Daoy (cell line): Measurements from ENCODE around the gene BCO1. TPM values are rescaled to one million over a fixed set of nuclear protein-coding genes. Genes with fewer than 3 reads are reported as not detected.

Experiments
- DNase-seq: peaks from one replicate; pipeline ENCODE4 v3.0.0-alpha.2; 2015; ENCODE audit warnings: low read depth
- total RNA-seq: library from RNA; depleted of rRNA; stranded (reverse); fragments of >200 nt; shearing (Covaris generic); gene quantifications from 2 replicates; pipeline ENCODE4 v1.2.3, GENCODE V29; 2014

The BCO1 gene
- total RNA-seq, 1 experiment from 2014 or later, result not detected

DNA sequence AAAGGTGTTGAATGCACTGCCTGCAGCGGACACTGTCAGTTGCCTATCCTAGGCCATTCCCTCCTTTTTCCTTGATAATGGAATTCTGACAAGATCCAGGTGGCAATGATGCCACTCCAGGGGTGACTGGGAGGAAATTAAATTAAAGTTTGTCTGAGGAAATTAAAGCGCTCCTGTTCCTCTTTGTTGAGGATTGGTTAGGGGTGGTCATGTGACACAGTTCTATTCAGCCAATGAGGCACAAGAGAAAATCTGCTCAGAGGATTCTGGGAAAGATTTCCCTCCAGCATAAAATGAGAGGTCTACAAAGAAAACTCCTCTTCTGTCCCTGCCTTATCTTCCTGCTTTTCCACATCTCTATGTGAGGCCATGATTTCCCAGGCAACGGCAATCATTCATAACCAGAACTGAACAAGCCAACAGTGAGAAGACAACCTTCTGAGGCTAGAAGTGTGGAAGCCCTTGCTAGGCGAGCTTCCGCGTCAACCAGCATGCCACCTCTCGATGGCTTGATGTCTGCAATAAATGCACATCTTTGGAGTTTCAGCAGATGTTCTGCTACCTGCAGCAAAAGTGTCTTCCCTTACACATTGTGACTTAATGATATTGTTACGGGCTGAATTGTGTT is 5.6 kb upstream of the BCO1 start:
- no peak for DNase-seq

DNA sequence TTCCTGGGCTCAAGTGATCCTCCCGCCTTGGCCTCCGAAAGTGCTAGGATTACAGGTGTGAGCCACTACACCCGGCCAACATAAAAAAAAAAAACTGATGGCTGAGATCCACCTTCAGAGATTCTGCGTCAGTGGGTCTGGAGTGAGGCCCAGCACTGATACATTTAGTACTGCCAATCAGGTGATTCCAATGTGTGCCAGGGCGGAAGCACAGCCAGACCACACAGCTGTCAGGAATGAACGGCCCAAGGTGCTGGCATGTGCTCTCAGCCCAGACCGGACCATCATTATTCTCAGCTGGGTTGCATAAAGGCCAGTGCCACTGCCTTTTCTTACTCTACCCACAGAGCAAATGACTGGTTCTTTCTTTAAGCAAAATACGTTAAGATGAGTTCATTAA is 1.2 kb upstream of the BCO1 start:
- DNase-seq, result peak; percentile 53

DNA sequence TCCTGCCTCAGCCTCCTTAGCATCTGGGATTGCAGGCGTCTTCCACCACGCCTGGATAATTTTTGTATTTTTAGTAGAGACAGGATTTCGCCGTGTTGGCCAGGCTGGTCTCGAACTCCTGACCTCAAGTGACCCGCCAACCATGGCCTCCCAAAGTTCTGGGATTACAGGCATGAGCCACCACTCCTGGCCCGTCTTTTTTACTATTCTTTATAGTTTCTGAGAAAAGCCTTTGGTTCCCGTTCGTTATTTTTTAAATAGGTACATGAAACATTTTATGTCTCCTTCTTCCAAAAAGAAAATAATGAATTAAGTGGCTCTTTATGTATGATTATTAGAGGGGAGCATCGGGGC is 570 bp upstream of the BCO1 start:
- DNase-seq, result no peak

DNA sequence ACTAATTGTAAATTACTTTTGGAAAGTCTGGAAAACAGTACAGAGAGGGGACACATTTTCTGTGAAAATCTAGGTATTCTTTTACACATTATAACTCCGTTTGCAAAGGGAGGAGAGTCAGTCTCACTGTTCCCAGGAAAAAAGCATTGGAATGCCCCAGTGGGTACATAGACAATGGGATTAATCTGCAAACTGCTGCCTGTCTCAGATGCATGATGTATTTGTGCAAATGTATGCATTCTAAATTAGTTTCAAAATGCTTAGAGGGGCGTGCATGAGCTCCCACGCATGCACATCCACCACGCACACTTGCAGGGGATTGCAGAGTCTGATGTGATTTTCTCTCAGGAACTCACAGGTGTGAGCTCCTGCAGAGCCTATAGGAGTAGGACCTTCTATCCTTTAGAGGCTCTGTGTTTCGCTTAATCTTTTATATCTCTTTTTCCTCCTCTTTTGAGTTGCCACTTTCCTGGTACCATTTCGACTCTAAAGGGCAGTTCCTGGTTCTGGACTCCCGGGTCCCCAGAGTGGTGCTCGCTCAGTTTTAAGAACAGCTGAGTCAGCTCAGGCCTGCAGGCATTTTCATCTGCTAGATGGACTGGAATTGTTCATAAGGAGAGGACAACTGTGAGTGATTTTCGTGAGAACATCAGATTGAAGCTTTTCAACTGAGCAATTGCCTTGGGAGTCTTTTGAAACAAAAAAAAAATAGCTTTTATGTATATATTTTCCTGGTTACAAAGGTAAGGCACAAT is 1.1 kb downstream of the BCO1 start:
- no peak for DNase-seq

DNA sequence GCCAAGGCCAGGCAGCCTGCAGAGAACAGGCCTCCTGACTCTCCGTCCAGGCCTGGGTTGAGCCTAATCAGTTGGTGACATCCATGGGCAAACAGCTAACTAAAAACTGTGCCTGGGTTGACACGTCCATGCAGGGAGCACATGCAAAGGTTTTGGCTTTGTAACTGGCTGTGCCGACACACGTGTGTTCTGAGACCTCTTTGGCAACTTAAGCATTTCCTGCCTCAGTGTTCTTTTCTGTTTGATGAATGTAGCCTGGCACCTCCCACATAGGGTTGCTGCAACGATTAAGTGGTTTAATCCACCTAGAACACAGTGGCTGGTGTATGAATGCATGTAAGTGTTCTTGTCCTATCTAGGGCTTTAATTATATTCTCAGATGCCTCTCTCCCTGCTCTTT is 3.2 kb downstream of the BCO1 start:
- no peak for DNase-seq

DNA sequence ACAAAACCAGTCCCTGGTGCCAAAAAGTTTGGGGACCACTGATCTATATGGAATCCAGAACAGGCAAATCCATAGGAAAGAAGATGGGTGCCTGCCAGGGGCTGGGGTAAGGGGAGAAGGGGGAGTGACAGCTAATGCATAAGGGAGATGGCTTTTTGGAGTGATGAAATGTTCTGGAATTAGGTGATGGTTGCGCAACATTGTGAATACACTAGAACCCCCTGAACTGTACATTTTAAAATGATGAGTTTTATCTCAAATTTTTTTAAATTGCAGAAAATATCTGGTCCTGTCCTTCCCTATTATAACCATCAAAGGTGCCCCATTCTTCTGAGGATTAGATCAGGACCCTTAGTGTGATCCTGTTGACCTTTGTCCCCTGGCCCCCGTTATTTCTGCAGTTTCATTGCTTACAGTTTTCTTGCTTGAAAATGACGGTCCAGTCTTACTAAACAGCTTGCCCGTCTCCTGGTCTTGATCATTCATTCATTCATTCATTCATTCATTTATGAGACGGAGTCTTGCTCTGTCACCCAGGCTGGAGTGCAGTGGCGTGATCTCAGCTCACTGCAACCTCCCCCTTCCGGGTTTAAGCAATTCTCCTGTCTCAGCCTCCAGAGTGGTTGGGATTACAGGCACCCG is 4.6 kb downstream of the BCO1 start:
- no peak for DNase-seq

DNA sequence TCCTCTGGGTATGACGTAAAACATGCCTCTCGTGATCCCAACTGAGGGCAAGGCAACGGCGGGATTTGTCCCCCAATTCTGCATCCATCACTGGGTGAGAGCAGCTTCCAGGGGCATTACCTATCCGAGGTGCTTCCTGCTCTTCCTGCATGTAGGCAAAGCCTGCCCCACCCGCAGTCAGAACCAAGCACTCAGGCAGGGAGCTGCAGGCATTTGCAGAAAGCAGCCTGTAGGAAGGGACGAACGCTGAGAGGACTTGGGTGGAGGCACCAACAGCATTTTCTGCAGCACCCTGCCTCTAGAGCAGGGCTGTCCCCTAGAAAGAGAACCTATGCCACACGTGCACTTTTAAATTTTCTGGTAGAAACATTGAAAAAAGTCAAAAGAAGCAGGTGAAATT is 5.5 kb downstream of the BCO1 start:
- DNase-seq, result no peak

DNA sequence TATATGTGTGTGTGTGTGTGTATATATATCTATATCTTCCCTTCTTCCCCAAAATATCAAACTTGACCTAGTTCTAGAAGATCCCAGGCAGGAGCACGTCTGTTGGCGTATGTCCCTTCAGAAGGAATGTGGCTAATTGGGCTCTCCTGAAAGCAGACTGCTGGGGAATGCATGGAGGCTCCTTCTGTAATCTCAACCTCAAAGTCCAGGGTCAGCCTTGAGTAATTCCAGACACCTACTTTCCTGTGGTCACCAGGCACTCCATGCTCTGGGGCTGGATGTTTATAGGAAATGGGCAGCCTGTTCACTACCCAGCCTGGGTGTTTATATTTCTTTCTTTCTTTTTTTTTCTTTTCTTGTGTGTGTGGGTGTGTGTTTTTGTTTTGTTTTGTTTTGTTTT is 13.4 kb downstream of the BCO1 start:
- DNase-seq, result no peak

DNA sequence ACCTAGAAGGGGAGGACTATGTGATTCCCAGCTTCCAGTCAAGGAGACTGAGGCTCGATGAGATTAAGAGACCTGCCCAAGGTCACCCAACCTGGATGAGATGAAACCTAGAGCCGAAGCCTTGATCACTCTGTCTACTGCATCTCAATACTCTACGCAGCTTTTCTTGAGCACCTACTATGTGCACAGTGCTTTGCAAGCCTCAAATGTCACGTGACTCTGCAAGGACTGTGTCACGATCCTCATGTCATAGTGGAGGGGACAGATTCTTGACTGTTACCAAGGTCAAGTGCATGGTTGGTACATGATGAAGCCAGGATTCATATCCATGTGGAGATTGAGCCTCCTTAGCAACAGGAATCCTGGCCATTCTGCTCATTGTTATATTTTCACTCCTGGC is 14.7 kb downstream of the BCO1 start:
- no peak for DNase-seq

DNA sequence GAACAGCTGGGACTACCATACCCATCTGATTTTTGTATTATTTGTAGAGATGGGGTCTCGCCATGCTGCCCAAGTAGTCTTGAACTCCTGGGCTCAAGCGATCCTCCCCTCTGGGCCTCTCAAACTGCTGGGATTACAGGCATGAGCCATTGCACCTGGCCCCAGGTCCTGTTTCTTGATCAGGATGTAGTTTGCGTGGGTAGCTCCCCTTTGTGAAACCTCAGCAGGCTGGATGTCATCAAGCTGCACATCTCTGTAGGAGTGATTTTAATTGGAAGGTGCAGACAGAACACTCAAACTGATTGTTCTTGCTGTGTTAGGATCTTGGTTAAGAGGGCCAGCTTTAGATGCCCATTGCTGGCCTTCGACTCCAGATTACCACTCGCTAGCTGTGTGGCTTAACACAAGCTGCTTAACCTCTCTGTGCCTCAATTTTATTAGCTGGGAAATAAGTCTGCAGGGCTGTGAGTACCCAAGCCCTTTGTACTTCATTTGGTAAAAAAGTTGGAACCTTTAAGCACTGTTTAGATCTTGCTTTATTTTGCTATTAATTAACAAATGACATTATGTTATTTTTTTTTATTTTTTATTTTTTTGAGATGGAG is 16.5 kb downstream of the BCO1 start:
- DNase-seq, result no peak

DNA sequence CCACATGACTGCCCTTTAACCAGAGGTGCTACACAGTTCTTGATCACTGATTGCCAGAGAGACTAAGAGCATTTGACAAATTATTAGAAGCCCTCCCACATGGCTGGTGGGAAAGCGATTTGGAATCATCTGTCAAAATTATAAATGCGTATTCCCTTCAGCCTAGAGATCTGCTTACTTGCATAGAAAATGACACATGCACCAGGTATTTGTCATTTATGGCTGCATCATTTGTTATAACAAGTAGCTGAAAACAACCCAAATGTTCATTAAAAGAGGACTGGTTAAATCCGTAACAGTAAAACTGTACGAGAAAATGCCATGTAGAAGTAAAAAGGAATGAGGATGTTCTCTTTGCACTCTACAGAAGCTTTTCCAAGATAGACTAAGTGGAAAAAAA is 21.4 kb downstream of the BCO1 start:
- no peak for DNase-seq

DNA sequence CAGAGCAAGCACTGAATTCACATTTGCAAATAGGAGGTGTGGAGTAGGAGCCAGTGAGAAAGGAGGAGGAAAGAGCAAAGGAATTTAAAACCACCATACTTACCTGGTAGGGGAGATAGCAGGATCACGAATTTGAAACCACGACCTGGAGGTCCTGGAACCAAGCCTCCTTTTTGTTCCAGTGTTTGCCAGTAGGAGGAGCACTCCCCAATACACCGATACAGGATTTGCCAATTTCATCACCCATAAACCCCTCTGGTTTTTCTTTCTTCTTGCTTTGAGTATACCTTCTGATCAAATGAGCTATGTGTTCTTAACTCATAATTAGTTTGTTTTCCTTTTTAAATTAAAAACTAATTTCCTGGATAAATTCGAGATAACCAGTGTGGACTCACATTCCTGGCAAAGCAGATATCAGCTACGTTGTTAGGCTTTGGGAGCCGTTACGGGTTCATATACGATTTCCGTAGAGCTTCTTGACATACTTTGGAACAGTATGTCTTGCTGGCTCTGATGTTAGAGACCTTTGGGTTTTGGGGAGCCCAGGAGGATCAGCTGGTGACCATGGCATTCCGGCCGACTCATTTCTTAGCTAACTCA is 22.7 kb downstream of the BCO1 start:
- no peak for DNase-seq

DNA sequence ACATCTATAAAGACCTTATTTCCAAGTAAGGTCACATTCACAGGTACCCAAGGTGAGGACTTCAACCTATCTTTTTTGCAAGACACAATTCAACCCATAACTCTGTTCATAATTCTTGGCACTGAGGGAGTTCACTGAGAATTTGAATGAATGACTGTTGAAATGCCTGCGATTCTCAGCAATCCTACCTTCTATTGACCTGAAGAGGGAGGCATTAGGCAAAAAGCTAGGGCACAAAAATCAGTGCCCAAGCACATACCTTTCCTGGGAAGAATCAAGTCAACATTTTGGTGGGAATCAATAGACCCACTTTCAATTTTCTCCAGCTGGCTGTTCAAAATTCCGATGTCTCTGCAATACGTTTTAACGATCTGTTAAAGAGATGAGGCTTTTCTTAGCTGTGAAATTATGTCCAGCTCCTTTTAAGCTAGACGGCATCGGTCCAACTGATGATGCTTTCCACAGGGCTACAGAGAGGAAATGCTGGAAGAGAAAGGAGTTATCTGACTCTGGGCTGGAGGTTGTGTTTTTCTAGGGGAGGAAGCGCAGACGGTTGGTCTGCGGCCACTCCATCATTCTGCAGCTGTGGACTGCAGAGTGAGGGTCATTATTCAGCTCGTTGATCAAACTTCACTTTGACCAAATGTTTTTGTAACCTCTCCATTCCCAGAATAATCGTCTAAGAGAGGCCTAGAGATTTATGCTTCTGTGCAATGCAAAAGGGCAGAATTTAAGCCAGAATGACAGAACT is 25.2 kb downstream of the BCO1 start:
- DNase-seq, result no peak

DNA sequence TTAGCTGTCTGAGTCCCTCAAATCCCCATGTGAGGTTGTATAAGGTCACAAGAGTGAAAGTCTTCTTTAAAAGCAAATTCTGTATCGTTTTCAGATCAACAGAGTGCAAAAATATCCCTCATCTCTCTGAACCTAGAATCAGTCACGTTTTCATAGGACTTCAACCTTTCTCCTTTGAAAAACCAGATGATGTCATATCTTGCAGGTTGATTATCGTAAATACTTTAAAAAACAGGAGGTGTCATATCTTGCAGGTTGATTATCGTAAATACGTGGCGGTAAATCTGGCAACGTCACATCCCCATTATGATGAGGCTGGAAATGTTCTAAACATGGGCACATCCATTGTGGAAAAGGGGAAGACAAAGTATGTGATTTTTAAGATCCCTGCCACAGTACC is 25.9 kb downstream of the BCO1 start:
- no peak for DNase-seq

DNA sequence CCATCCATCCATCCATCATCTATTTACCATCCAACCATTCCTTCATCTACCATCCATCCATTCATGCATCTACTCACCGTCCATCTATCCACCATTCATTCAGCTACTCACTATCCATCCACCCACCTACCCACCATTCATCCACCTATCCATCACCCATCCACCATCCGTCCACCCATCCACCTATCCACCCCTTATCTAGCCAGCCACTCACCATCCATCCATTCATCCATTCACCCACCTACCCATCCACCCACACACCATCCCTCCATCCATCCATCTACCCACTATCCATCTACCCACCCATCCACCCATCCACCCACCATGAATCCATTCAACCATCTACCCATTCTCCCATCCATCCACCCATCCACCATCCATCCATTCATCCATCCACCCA is 26.6 kb downstream of the BCO1 start:
- DNase-seq, result no peak

DNA sequence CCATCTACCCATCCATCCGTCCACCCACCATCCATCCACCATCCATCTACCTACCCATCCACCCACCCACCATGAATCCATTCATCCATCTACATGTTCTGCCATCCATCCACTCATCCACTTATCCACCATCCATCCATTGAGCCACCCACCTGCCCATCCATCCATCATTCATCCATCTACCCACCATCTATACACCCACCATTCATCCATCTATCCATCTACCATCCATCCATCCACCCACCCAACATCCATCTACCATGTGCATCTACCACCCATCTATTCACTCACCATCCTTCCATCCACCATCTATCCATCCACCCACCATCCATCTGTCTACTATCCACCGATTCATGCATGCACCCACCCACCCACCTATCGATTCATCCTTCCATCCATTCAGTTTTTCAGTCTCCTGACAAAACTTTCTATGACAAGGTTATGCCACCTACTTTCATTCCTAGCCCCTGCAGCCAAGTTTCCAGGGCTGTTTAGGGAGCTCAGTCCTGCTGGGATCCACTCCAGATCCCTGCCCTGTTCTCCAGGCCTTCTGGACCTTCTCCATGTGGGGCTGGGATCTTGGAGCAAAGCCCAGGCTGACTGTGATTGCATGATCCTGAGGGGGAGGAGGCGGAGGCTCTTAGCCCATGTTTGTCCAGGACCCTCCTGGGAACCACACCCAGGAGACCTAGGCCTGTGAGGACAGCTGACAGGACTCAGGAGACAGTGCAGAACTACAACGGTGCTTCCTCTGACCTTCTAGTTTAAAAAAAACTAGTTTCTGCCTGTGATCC is 27.4 kb downstream of the BCO1 start:
- DNase-seq, result no peak

DNA sequence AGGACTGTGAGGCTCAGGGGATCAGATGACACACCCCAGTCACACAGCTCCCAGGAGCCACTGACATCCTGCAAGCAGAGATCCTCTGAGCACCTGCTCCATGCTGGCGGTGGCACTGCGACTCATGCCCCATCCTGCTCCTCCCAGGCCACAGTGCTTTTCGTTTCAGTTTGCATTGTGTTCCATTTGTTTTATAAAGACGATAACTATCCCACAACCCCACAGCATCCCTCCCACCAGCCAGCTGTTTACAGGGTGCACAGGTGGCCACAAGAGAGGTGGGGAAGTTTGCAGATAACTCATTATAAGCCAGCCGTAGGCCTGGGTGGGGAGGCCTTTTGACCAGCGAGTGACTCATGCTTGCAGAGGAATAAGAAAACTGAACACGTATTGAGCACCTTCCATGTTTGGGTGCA is 28.2 kb downstream of the BCO1 start:
- DNase-seq, result peak; percentile 26

DNA sequence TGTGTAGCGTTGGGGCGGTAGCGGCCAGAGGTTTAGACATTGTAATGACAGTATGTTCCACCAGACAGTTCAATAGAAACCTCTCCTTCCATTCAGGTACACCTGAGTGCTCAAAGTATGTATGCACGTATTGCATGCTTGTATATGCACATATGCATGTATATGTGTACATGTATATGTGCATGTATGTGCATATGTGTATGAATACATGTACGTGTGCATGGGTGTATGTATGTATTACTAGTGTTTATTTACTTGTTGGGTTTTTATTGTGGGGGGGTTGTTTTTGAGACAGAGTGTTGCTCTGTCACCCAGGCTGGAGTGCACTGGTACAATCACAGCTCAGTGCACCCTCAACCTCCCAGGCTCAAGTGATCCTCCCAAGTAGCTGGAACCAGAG is 30.0 kb downstream of the BCO1 start:
- DNase-seq, result no peak

DNA sequence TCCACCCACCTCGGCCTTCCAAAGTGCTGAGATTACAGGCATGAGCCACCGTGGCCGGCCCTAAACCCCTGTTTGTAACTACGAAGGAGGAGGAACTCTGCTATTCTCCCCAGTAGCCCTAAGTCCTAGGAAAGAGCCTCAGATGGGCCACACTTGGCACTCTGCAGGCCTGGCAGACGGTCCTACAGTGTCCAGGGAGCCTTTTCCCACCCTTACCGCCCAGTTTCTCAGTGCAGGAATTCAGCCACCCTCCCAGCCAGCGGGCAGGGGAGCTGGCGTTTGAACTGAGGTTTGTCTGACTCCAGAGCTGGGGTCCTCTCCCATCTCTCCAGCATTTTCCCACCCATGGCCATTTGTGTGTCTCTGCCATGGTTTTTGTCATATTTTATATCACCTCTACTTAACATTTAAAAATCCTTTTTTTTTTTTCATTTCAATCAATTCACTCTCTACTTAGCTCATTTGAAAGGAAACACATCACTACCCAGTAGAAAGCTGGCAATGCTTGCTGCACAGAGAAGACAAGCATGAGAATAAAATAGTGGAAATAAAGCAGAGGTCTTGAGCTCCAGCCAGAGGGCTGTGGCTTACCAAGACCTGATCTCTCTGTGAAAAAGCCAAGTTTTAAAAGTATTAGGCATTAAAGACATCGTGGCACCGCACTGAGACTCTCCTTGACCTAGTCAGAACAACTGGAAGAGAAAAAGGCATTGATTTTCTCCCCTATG is 34.9 kb downstream of the BCO1 start:
- no peak for DNase-seq

DNA sequence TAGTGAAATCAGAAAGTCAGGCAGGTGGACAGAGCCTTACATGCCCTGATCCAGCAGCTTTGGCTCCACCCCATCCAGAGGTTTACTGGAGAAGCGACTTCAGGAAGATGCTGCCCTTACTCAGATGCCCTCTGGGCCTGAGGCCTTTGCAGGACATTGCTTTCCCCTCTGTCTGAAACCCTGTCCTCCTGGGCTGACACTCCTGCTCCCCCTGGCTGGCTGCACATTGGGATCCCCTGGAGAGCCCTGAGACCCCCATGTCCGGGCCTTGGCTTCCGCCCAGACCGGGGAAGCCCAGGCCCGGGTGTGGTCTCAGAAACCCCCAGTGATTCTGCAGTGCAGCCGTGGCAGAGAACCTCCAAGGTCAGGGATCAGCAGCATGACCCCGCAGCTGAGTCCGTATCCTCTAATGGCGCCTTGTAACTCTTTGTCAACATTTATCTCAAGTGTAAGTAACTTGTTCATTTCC is 36.6 kb downstream of the BCO1 start:
- DNase-seq, result no peak
